ENCODE data around the gene RENBP. TPM values are rescaled to one million over a fixed set of nuclear protein-coding genes. Genes with fewer than 3 reads are reported as not detected.

Gene RENBP
- total and polyA plus RNA-seq, 2 of the 13 experiments (the other 11 are each of a cell fraction or from before 2014, with no cell fraction given) = 1.4 to 2.6 TPM

- TF ChIP-seq PBX2 (CRISPR knock-in tag; IDR thresholded peaks at IDR 0.05) (no peak), RNF219 (CRISPR knock-in tag; IDR thresholded peaks at IDR 0.05) (no peak), SP1 (IDR thresholded peaks at IDR 0.05) (no peak), SP1 (CRISPR knock-in tag; IDR thresholded peaks at IDR 0.05) (no peak), POLR2AphosphoS5 (IDR thresholded peaks at IDR 0.05; ENCODE audit: low read depth, low read length) (no peak), DZIP1 (CRISPR knock-in tag; IDR thresholded peaks at IDR 0.05) (no peak)
Observed at GRCh38 chrX:153983321-153983801, 38.9 kb upstream of the RENBP start (continued).

Data from HepG2 (cell line).